Frontal cortex (tissue), 4 donors: ENCODE data around the gene MRC2. TPM values are rescaled to one million over a fixed set of nuclear protein-coding genes. Genes with fewer than 3 reads are reported as not detected.

Experiments
- DNase-seq, 2 donors: peaks; one replicate each; pipeline ENCODE4 v3.0.0; 2012; ENCODE audit warnings: low spot score in 2 of 2
- FAIRE-seq: peaks from 2 replicates; lab custom pipeline; 2012; peaks lifted over from hg19 to GRCh38; lab: Jason Lieb, UNC
- small RNA-seq: library from RNA; depleted of rRNA; stranded (forward); fragments of <200 nt; gene quantifications from one replicate; pipeline ENCODE3, GENCODE V24; 2014
- total RNA-seq: library from RNA; depleted of rRNA; stranded (reverse); fragments of >200 nt; gene quantifications from one replicate; pipeline ENCODE4 v1.2.3, GENCODE V29; 2014
- donor health status: control.
- donor health status: control.
- donor health status: control.

MRC2 gene
- total RNA-seq, 1 donor from 2014 or later = 13.5 TPM

DNA sequence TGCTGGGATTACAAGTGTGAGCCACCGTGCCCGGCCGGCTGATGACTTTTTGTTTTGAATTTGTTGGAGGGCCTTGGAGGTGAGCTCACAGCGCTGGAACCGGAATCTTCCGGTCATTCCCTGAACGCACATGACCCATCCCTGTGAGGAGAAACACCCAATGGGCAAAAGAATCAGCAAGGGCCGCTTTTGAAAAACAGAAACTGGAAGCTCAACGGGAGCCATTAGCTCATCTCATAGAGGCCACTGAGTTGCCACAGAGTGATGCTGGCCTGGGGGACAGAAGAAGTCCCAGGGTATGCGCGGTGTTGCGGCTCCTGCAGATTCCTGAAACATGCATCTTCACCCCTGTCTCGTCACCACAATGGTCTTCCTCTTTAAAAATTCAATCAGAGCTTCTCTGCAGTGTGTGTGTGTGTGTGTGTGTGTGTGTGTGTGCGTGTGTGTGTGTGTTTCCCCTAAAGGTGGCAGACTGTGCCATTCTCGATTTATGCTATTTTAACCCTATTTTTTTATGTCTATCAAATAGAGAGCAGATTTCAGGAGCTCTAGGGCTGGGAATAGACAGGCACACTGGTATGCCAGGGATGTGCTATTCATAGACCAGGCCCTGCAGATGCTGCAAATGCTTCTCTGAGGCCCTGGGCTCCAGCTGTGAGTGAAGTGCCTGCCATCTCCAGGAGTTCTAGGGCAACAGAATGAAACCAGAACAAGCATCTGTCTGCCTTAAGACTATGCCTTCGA, 112.3 kb downstream of the MRC2 start:
- DNase-seq (peak in 1 of 2 donors; percentile 33), FAIRE-seq (no peak)

- no peak for DNase-seq
- FAIRE-seq = no peak
Observed at GRCh38 chr17:62741290-62741689, 113.8 kb downstream of the MRC2 start.

Small RNA genes within 50 kb of the gene (small RNA-seq; reads per million reads assigned to genes)
- gene RF00019 = not detected
- not detected for gene RNU6-446P

Other genes starting within 250 kb of the MRC2 start
- gene EFCAB3, start 247.1 kb upstream of the MRC2 start, total RNA-seq = 0.82 TPM
- 44.8 TPM for gene METTL2A, start 203.8 kb upstream of the MRC2 start, total RNA-seq
- gene TLK2, start 148.8 kb upstream of the MRC2 start, total RNA-seq = 79.5 TPM
- gene MARCHF10, start 180.6 kb downstream of the MRC2 start, total RNA-seq = 0.41 TPM